Activated B cell treated with CpG ODN at 0.5 μM for 24 hours (primary cell): Measurements from ENCODE around the gene LRRC72. TPM values are rescaled to one million over a fixed set of nuclear protein-coding genes. Genes with fewer than 3 reads are reported as not detected.

Experiments used
- ATAC-seq: fragments of 200-7000 bp; cut with Tn5 transposase; one replicate; pipeline ENCODE4 v1.10.0; 2021; ENCODE audit warnings: low read depth, mild to moderate bottlenecking, moderate library complexity
- CTCF ChIA-PET: fragments of 350-600 bp; sonication (Branson Sonifier 250); formaldehyde crosslinking; loops from one replicate; lab custom pipeline; 2021; ENCODE audit warnings: antibody characterized with exemption; lab: Charles Lee
- POLR2A ChIA-PET: fragments of 350-600 bp; sonication (Branson Sonifier 250); formaldehyde crosslinking; loops from one replicate; lab custom pipeline; 2021; ENCODE audit warnings: antibody characterized with exemption; lab: Charles Lee
- DNase-seq: peaks from one replicate; pipeline ENCODE4 v3.0.0; 2022
- H3K27ac Mint-ChIP-seq: one replicate; pipeline ENCODE4 v1.8.0; 2020; ENCODE audit warnings: mixed read lengths
- H3K27me3 Mint-ChIP-seq: one replicate; pipeline ENCODE4 v1.8.0; 2021; ENCODE audit warnings: mixed read lengths
- H3K36me3 Mint-ChIP-seq: one replicate; pipeline ENCODE4 v1.8.0; 2021; ENCODE audit warnings: low read depth, mixed read lengths
- H3K4me1 Mint-ChIP-seq: one replicate; pipeline ENCODE4 v1.8.0; 2021; ENCODE audit warnings: mixed read lengths
- H3K4me3 Mint-ChIP-seq: one replicate; pipeline ENCODE4 v1.8.0; 2020; ENCODE audit warnings: mild to moderate bottlenecking, mixed read lengths
- H3K9me3 Mint-ChIP-seq: one replicate; pipeline ENCODE4 v1.8.0; 2020; ENCODE audit warnings: mixed read lengths
- intact Hi-C: fragments of 100-400 bp; cut with micrococcal nuclease; formaldehyde crosslinking; loops from one replicate; pipeline ENCODE4 v1.15.1; 2024
- total RNA-seq: library from RNA; stranded (reverse); gene quantifications from 2 replicates; pipeline ENCODE4 v1.2.3, GENCODE V29; 2022
- TF ChIP-seq, protein P1 (sequence below): fragments of 200-600 bp; IDR thresholded peaks from one replicate; pipeline ENCODE4 v1.8.0; 2022; ENCODE audit warnings: antibody characterized with exemption, mild to moderate bottlenecking

LRRC72 gene
- total RNA-seq, 1 donor from 2014 or later: not detected

DNA sequence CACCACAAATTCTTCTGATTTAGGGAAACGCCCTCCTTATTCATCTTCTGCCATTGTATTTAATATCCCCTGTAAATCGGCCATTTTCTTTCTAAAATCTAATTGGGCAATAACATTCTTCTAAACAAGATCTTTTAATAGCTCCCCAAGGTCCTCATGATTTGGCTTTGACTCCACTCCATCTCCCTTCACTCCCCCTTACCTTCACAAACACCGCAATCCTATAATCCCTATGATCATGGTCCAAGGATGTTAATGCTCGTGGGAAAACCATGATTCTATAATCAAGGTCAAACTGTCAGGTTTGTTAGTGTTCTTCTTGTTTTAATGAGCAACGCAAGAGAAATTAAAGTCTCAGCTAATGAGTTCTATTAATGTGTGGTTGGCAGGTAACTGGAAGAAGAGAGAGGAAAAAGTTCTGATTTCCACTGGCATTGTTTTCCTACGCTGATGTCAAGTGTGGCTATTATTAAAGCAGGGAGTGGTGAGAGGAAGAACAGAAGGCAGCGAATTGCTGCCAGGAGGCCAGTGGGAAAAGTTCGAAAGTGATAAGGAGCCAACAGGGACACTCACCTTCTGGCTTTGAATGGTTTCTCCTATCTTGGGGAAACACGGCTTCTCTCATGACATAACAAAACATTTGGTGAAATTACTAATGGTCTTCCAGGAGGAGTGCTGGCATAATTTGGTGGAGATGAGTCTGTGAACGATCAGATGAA lies 28.1 kb downstream of the LRRC72 start:
- no peak overlapping the region for H3K27ac Mint-ChIP-seq
- peaks cover 6% of the 10 kb centered on the region for H3K27me3 Mint-ChIP-seq
- no peaks in the 10 kb centered on the region for H3K4me1 Mint-ChIP-seq
- TF ChIP-seq, protein P1, sequence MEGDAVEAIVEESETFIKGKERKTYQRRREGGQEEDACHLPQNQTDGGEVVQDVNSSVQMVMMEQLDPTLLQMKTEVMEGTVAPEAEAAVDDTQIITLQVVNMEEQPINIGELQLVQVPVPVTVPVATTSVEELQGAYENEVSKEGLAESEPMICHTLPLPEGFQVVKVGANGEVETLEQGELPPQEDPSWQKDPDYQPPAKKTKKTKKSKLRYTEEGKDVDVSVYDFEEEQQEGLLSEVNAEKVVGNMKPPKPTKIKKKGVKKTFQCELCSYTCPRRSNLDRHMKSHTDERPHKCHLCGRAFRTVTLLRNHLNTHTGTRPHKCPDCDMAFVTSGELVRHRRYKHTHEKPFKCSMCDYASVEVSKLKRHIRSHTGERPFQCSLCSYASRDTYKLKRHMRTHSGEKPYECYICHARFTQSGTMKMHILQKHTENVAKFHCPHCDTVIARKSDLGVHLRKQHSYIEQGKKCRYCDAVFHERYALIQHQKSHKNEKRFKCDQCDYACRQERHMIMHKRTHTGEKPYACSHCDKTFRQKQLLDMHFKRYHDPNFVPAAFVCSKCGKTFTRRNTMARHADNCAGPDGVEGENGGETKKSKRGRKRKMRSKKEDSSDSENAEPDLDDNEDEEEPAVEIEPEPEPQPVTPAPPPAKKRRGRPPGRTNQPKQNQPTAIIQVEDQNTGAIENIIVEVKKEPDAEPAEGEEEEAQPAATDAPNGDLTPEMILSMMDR: no peak
- intact Hi-C loops: no loop called here
- ChIA-PET CTCF (no interaction called here), POLR2A (no interaction called here)
- ATAC-seq (no peak), DNase-seq (no peak)
- no peak overlapping the region for H3K4me3 Mint-ChIP-seq
- no peaks in the 10 kb centered on the region for H3K9me3 Mint-ChIP-seq
- H3K36me3 Mint-ChIP-seq: no peaks in the 10 kb centered on the region

DNA sequence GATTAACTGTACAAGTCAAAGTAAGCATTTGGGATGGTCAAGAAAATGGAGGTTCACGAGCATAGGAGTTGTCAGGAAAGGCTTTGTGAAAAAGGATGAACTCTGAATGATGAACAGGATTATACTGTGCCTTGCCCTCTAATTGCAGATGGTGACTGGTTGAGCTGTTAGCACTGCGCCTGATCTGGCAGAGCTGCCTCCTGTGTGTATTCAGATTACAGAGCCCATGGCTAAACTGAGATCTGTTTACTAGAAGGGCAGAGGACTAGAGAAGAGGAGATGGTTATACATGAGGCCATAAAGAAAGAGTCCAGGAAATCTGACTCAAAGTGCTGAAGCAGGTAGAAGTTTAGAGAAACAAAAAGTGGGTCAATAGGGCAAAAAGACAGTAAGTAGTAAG lies 29.7 kb downstream of the LRRC72 start:
- ChIA-PET POLR2A (no interaction called here), CTCF (no interaction called here)
- no peak for ATAC-seq
- Mint-ChIP-seq H3K36me3 (no peaks in the 10 kb centered on the region), H3K4me1 (no peaks in the 10 kb centered on the region), H3K4me3 (no peak overlapping the region), H3K9me3 (no peaks in the 10 kb centered on the region), H3K27me3 (peaks cover 6% of the 10 kb centered on the region), H3K27ac (no peak overlapping the region)
- no peak for DNase-seq
- TF ChIP-seq, protein P1: no peak
- intact Hi-C loops: no loop called here

DNA sequence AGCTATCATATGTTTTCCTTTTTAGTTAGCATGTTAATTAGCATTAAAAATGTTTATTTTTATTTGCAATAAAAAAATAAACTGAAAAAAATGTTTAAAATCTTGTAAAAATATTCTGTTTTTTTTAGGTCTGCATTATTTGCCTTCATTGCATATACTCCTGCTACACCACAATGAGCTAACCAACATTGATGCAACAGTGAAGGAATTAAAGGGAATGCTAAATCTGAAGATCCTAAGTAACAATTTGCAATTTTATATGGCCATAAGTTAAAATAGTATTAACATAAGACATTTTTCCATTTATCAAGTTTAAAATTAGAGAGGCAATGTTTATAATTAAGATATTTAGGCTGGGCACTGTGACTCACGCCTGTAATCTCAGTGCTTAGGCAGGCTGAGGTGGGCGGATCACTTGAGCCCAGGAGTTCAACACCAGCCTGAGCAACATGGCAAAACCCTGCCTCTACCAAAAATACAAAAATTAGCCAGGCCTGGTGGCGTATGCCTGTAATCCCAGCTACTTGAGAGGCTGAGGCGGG lies 32.2 kb downstream of the LRRC72 start:
- ATAC-seq (no peak), DNase-seq (no peak)
- Mint-ChIP-seq H3K27ac (no peak overlapping the region), H3K36me3 (no peaks in the 10 kb centered on the region), H3K4me3 (no peak overlapping the region), H3K4me1 (peaks cover 11% of the 10 kb centered on the region), H3K9me3 (no peaks in the 10 kb centered on the region), H3K27me3 (peaks cover 6% of the 10 kb centered on the region)
- POLR2A ChIA-PET: no interaction called here
- intact Hi-C loops: no loop called here
- CTCF ChIA-PET: no interaction called here
- TF ChIP-seq, protein P1: no peak

DNA sequence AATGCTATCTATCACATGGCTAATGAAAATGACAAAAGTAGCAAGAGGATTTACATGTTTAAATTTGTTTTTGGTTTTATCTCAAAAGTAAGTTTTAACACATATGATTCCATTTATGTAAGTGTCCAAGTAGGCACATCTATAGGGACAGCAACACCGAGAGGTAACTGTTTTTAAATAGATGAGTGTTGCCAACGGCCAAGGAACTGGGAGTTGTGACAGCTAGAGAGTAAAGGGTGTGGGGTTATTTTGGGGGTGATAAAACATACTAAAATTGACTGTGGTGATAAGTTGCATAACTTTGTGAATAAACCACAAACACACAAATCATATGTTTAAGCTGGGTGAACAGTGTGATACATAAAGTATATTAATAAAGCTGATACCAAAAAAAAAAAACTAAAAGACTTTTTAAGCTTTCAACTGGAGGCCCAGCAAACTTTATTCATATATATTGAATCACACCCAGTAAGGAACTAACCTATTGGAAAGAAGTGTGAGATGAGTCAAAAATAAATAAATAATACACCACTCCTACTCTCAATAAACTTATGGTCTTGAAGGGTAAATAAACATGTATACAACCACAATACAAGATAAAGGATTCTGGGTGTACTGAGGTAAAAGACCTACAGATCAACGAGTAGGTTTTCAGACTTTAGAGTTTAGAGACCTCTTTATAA lies 33.0 kb downstream of the LRRC72 start:
- H3K4me3 Mint-ChIP-seq: no peak overlapping the region
- TF ChIP-seq, protein P1: no peak
- ATAC-seq (no peak), DNase-seq (no peak)
- no peak overlapping the region for H3K27ac Mint-ChIP-seq
- CTCF ChIA-PET: no interaction called here
- no peaks in the 10 kb centered on the region for H3K36me3 Mint-ChIP-seq
- H3K9me3 Mint-ChIP-seq: no peaks in the 10 kb centered on the region
- peaks cover 2% of the 10 kb centered on the region for H3K27me3 Mint-ChIP-seq
- POLR2A ChIA-PET: no interaction called here
- peaks cover 18% of the 10 kb centered on the region for H3K4me1 Mint-ChIP-seq
- intact Hi-C loops: loop anchor here (5.0 to 10.0 kb wide), 3 partner anchors 88 to 1865 kb away; partner anchors contain the start of genes ANKMY2 and BZW2

DNA sequence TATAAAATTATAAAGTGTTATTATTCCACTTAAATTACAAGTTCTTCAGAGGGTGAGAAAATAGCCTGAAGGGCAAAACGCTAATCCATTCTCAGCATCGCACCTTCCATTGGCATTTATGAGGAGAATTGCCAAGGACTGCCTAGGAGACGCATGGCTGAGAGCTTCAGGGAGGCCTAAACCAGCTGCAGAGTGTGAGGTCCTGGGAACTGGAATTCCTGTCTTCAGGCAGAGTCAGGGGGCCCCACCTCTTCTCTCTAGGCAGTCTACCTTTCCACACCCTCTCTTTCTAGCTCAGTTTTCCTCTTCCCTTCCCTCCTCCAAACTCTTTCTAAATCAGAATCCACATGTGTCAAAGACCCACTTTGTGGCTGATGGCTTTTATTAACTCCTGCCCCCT lies 35.3 kb downstream of the LRRC72 start:
- DNase-seq (no peak), ATAC-seq (no peak)
- intact Hi-C loops: loop anchor here (5.0 to 10.0 kb wide), 3 partner anchors 85 to 1867 kb away; partner anchors contain the start of genes ANKMY2 and BZW2
- POLR2A ChIA-PET: no interaction called here
- Mint-ChIP-seq H3K27ac (no peak overlapping the region), H3K9me3 (no peaks in the 10 kb centered on the region), H3K4me3 (no peak overlapping the region), H3K4me1 (peaks cover 23% of the 10 kb centered on the region), H3K36me3 (no peaks in the 10 kb centered on the region), H3K27me3 (no peaks in the 10 kb centered on the region)
- TF ChIP-seq, protein P1: no peak
- CTCF ChIA-PET: interaction anchor here (1.0 kb wide), 1 partner anchor 484 kb away, joined by 4 read pairs; no protein-coding TSS in a partner anchor
